H1 (cell line): ENCODE results near the gene FOSL2. TPM values are rescaled to one million over a fixed set of nuclear protein-coding genes. Genes with fewer than 3 reads are reported as not detected.

ENCODE experiments used
- CTCF ChIA-PET: fragments of 300-600 bp; sonication (Branson Sonifier 250); formaldehyde crosslinking; loops from one replicate; lab custom pipeline; 2021; ENCODE audit not compliant: partially characterized antibody; lab: Charles Lee
- POLR2A ChIA-PET: fragments of 300-600 bp; sonication (Branson Sonifier 250); formaldehyde crosslinking; loops from one replicate; lab custom pipeline; 2021; ENCODE audit warnings: inconsistent platforms; ENCODE audit not compliant: partially characterized antibody; lab: Charles Lee
- DNase-seq, 2 experiments: peaks; one replicate each; pipeline versions ENCODE4 v3.0.0 to v3.0.0-alpha.2; 2010 to 2022; ENCODE audit warnings: low spot score in 2 of 2, low read depth in 1 of 2, mixed read lengths in 1 of 2
- FAIRE-seq: peaks from 2 replicates; lab custom pipeline; 2011; peaks lifted over from hg19 to GRCh38; lab: Jason Lieb, UNC
- H2AFZ ChIP-seq: 2 replicates; pipeline ENCODE4 v1.8.1; 2012; ENCODE audit warnings: low read length, inconsistent platforms
- H2AK5ac ChIP-seq: 2 replicates; pipeline ENCODE4 v1.6.1; 2013; ENCODE audit warnings: low read depth, low read length
- H2BK120ac ChIP-seq: replicated peaks from 2 replicates; pipeline ENCODE3; 2013; ENCODE audit warnings: low read depth, low read length, inconsistent platforms
- H2BK12ac ChIP-seq: 2 replicates; pipeline ENCODE4 v1.6.1; 2013; ENCODE audit warnings: low read depth, low read length
- H2BK15ac ChIP-seq: 2 replicates; pipeline ENCODE4 v1.6.1; 2013; ENCODE audit warnings: low read length
- H2BK20ac ChIP-seq: 2 replicates; pipeline ENCODE4 v1.6.1; 2013; ENCODE audit warnings: low read length
- H2BK5ac ChIP-seq: 2 replicates; pipeline ENCODE4 v1.6.1; 2013; ENCODE audit warnings: low read depth, low read length
- H3K14ac ChIP-seq: 2 replicates; pipeline ENCODE4 v1.6.1; 2013; ENCODE audit warnings: inconsistent platforms; ENCODE audit not compliant: insufficient read length
- H3K18ac ChIP-seq: 2 replicates; pipeline ENCODE4 v1.6.1; 2013; ENCODE audit warnings: low read length; ENCODE audit errors: extremely low read depth
- H3K23ac ChIP-seq: 2 replicates; pipeline ENCODE4 v1.6.1; 2013; ENCODE audit warnings: inconsistent platforms; ENCODE audit not compliant: insufficient read length
- H3K23me2 ChIP-seq: 2 replicates; pipeline ENCODE4 v1.6.1; 2013; ENCODE audit warnings: low read depth, low read length
- H3K27ac ChIP-seq: 2 replicates; pipeline ENCODE4 v1.6.1; 2011; ENCODE audit warnings: low read depth, low read length, inconsistent platforms
- H3K27me3 ChIP-seq, 4 experiments: replicated peaks in 1 of 4; 1 replicate in 1 of 4; 2 replicates in 3 of 4; pipeline versions ENCODE4 v1.6.1 to v1.8.1; 2011 to 2013; ENCODE audit warnings: low read length in 3 of 4, mild to moderate bottlenecking in 3 of 4, inconsistent platforms in 2 of 4, mixed read lengths in 2 of 4, moderate library complexity in 1 of 4; ENCODE audit not compliant: control insufficient read depth in 3 of 4, insufficient read depth in 3 of 4; ENCODE audit errors: extremely low read depth in 1 of 4
- H3K36me3 ChIP-seq, 4 experiments: 2 replicates each; pipeline versions ENCODE4 v1.6.1 to v1.8.1; 2011 to 2013; ENCODE audit warnings: mild to moderate bottlenecking in 4 of 4, low read length in 3 of 4, moderate library complexity in 2 of 4, control low read depth in 1 of 4, inconsistent platforms in 1 of 4; ENCODE audit not compliant: insufficient read depth in 4 of 4, control insufficient read depth in 2 of 4
- H3K4ac ChIP-seq: replicated peaks from 2 replicates; pipeline ENCODE3; 2013; ENCODE audit warnings: low read length, low read depth, mixed read lengths, inconsistent platforms; ENCODE audit not compliant: insufficient read length
- H3K4me1 ChIP-seq, 4 experiments: replicated peaks in 1 of 4; 1 replicate in 1 of 4; 2 replicates in 3 of 4; pipeline versions ENCODE4 v1.6.1 to v1.8.1; 2011 to 2013; ENCODE audit warnings: low read length in 3 of 4, inconsistent platforms in 2 of 4, mixed read lengths in 1 of 4; ENCODE audit not compliant: insufficient read depth in 4 of 4, control insufficient read depth in 3 of 4
- H3K4me2 ChIP-seq, 2 experiments: 2 replicates each; pipeline versions ENCODE4 v1.6.1 to v1.8.1; 2011 to 2013; ENCODE audit warnings: low read depth in 2 of 2, low read length in 2 of 2, control low read depth in 1 of 2, inconsistent platforms in 1 of 2, mild to moderate bottlenecking in 1 of 2; ENCODE audit not compliant: insufficient read depth in 1 of 2
- H3K4me3 ChIP-seq, 4 experiments: fragments of 200-600, 300-600 bp in 1 of 4; sonication (generic), shearing (Covaris generic), sonication (Bioruptor Twin) in 1 of 4; 2 replicates each; pipeline versions ENCODE4 v1.5.1 to v1.8.1; 2011 to 2016; ENCODE audit warnings: low read length in 4 of 4, low read depth in 3 of 4, control low read depth in 2 of 4, inconsistent platforms in 2 of 4, mild to moderate bottlenecking in 2 of 4, mixed read lengths in 1 of 4, moderate library complexity in 1 of 4; ENCODE audit not compliant: insufficient read depth in 2 of 4; ENCODE audit errors: extremely low read depth in 1 of 4
- H3K56ac ChIP-seq: replicated peaks from 2 replicates; pipeline ENCODE3; 2013; ENCODE audit warnings: low read depth, mild to moderate bottlenecking, mixed read lengths, low read length, inconsistent platforms; ENCODE audit not compliant: insufficient read length
- H3K79me1 ChIP-seq: 2 replicates; pipeline ENCODE4 v1.6.1; 2013; ENCODE audit warnings: low read depth, low read length, control low read depth
- H3K79me2 ChIP-seq, 2 experiments: 2 replicates each; pipeline versions ENCODE4 v1.6.1 to v1.8.1; 2012 to 2013; ENCODE audit warnings: low read length in 2 of 2, mild to moderate bottlenecking in 2 of 2, inconsistent platforms in 1 of 2; ENCODE audit not compliant: insufficient read depth in 2 of 2, control insufficient read depth in 1 of 2
- H3K9ac ChIP-seq, 4 experiments: replicated peaks in 1 of 4; 1 replicate in 1 of 4; 2 replicates in 3 of 4; pipeline versions ENCODE4 v1.6.1 to v1.8.1; 2011 to 2013; ENCODE audit warnings: low read depth in 3 of 4, low read length in 3 of 4, control low read depth in 2 of 4, mild to moderate bottlenecking in 2 of 4, moderate library complexity in 2 of 4, inconsistent platforms in 1 of 4; ENCODE audit errors: extremely low read depth in 1 of 4
- H3K9me3 ChIP-seq, 2 experiments: 2 replicates each; pipeline versions ENCODE4 v1.6.1 to v1.8.1; 2012 to 2013; ENCODE audit warnings: mild to moderate bottlenecking in 2 of 2, moderate library complexity in 2 of 2, control low read depth in 1 of 2, inconsistent platforms in 1 of 2, low read depth in 1 of 2, low read length in 1 of 2, mixed read lengths in 1 of 2; ENCODE audit not compliant: insufficient read depth in 2 of 2
- H4K20me1 ChIP-seq, 2 experiments: replicated peaks in 1 of 2; 2 replicates each; pipeline versions ENCODE3 to v1.8.1; 2011 to 2013; ENCODE audit warnings: inconsistent platforms in 2 of 2, low read length in 2 of 2, mild to moderate bottlenecking in 1 of 2; ENCODE audit not compliant: insufficient read depth in 2 of 2, control insufficient read depth in 1 of 2
- H4K5ac ChIP-seq: 2 replicates; pipeline ENCODE4 v1.6.1; 2013; ENCODE audit warnings: low read length, low read depth, mixed read lengths, inconsistent platforms; ENCODE audit not compliant: insufficient read length
- H4K8ac ChIP-seq: 2 replicates; pipeline ENCODE4 v1.8.0; 2013; ENCODE audit warnings: mild to moderate bottlenecking, moderate library complexity, low read length, inconsistent platforms; ENCODE audit not compliant: insufficient read depth; ENCODE audit errors: extremely low read depth
- H4K91ac ChIP-seq: replicated peaks from 2 replicates; pipeline ENCODE3; 2013; ENCODE audit warnings: low read length, mixed read lengths, inconsistent platforms; ENCODE audit not compliant: insufficient read length
- BCL11A ChIP-seq, 2 experiments: IDR thresholded peaks; one replicate each; pipeline ENCODE4 v1.6.1; 2011; ENCODE audit warnings: low read depth in 2 of 2, low read length in 2 of 2, mild to moderate bottlenecking in 2 of 2
- CBX8 ChIP-seq: fragments of 300-800, 300-1000 bp; sonication (generic); IDR thresholded peaks from 2 replicates; pipeline ENCODE4 v1.7.1; 2016; ENCODE audit warnings: low read depth, low read length, borderline replicate concordance
- EP300 ChIP-seq, 2 experiments: IDR thresholded peaks; 1 replicate in 1 of 2; 2 replicates in 1 of 2; pipeline ENCODE4 v1.6.1; 2011 to 2012; ENCODE audit warnings: low read depth in 2 of 2, low read length in 2 of 2, mild to moderate bottlenecking in 2 of 2, borderline replicate concordance in 1 of 2, inconsistent platforms in 1 of 2, moderate library complexity in 1 of 2
- KDM4A ChIP-seq: IDR thresholded peaks from one replicate; pipeline ENCODE4 v1.7.1; 2012; ENCODE audit warnings: low read depth, mild to moderate bottlenecking, moderate library complexity, low read length, inconsistent platforms; ENCODE audit not compliant: severe bottlenecking
- NANOG ChIP-seq: IDR thresholded peaks from 2 replicates; pipeline ENCODE4 v1.6.1; 2011; ENCODE audit warnings: low read length, low read depth, mild to moderate bottlenecking, inconsistent platforms; ENCODE audit not compliant: insufficient read depth, poor library complexity, severe bottlenecking
- NRF1 ChIP-seq: IDR thresholded peaks from 2 replicates; pipeline ENCODE4 v1.6.1; 2011; ENCODE audit warnings: mild to moderate bottlenecking, low read depth, low read length, improper control_type of control experiment
- POU5F1 ChIP-seq: IDR thresholded peaks from 2 replicates; pipeline ENCODE4 v1.6.1; 2011; ENCODE audit warnings: low read depth, mild to moderate bottlenecking, low read length, moderate library complexity
- RFX5 ChIP-seq: IDR thresholded peaks from 2 replicates; pipeline ENCODE4 v1.6.1; 2011; ENCODE audit warnings: low read depth, low read length, improper control_type of control experiment, borderline replicate concordance
- SAP30 ChIP-seq: fragments of 300-600 bp; sonication (generic); IDR thresholded peaks from 2 replicates; pipeline ENCODE4 v1.7.1; 2012; ENCODE audit warnings: low read length, moderate library complexity, mild to moderate bottlenecking, inconsistent platforms; ENCODE audit not compliant: insufficient read depth, insufficient replicate concordance
- TEAD4 ChIP-seq: IDR thresholded peaks from 2 replicates; pipeline ENCODE4 v1.6.1; 2012; ENCODE audit warnings: low read depth, low read length, inconsistent platforms, mixed read lengths
- USF2 ChIP-seq: IDR thresholded peaks from 2 replicates; pipeline ENCODE4 v1.6.1; 2011; ENCODE audit warnings: low read length, improper control_type of control experiment
- ZNF274 ChIP-seq: IDR thresholded peaks from 2 replicates; pipeline ENCODE4 v1.7.0; 2012; ENCODE audit warnings: low read length, borderline replicate concordance; ENCODE audit errors: extremely low read depth
- WGBS, 2 experiments: shearing (Covaris generic) in 1 of 2; methylation state at CpG; one replicate each; pipeline versions ENCODE4 v1.1.6 to v1.1.7; 2013 to 2015; ENCODE audit warnings: low lambda C conversion rate in 2 of 2, mixed read lengths in 2 of 2, inconsistent platforms in 1 of 2, low coverage in 1 of 2, missing lambda C conversion rate in 1 of 2; ENCODE audit not compliant: insufficient replicate concordance in 2 of 2, insufficient coverage in 1 of 2, insufficient read length in 1 of 2; ENCODE audit errors: extremely low coverage in 1 of 2, missing lambda C conversion rate in 1 of 2; 5-methylcytosine and 5-hydroxymethylcytosine counted together
- polyA plus RNA-seq, 7 experiments: library from polyadenylated mRNA; depleted of rRNA in 3 of 7; stranded (reverse) in 5 of 7; unstranded in 2 of 7; fragments of >200 nt in 5 of 7; fragments of 200-250 nt in 2 of 7; gene quantifications; 1 replicate in 5 of 7; 2 replicates in 1 of 7; 4 replicates in 1 of 7; pipeline versions ENCODE4 v1.2.1 to v1.2.3, GENCODE V29; 2011 to 2013; ENCODE audit warnings: missing spikeins in 2 of 7, mixed read lengths in 2 of 7
- total RNA-seq: library from RNA; stranded (reverse); fragmentation: NEBNext Ultra II Directional; extraction: Animal tissue kit (Norgen Biotek cat#: 25700); gene quantifications from 2 replicates; pipeline ENCODE4 v1.2.1, GENCODE V29; 2021

Gene FOSL2
- total and polyA plus RNA-seq, 2 of the 8 experiments (the other 6 are each of a cell fraction or from before 2014, with no cell fraction given): 1.5 to 4.5 TPM

DNA sequence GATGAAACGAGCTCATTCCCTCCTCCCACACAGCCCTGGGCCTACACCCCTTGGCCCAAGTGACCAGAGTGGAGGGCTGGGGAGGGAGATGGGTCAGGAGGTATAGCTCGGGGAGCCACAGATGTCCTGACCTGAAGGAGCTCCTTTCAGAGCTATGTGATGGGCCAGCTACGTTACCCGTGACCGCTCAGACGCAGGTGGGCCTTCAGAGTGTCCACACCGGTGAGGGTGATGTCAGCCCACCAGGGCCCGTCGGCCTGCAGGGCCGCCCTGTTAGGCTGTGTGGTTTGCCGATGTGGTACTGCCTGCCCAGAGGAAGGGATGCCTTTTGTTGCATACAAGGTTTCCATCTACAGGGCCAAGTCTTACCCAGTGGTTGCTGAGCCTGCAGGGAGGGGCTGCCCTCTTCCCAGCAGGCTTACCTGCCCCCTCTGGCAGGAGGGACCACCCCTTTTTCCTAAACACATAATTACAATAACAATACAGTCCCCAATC is 41.8 kb upstream of the FOSL2 start:
- Histone ChIP-seq H3K4me1 (peaks cover 0 to 6% (median 2%) of the 10 kb centered on the region in 4 experiments; a peak in 5 of 7 replicates), H3K9me3 (no peaks in the 10 kb centered on the region), H4K20me1 (no peaks in the 10 kb centered on the region), H2BK20ac (no peak overlapping the region), H3K23me2 (no peaks in the 10 kb centered on the region), H4K5ac (no peak overlapping the region), H3K14ac (no peak overlapping the region), H4K91ac (no peak overlapping the region), H3K4me3 (no peak overlapping the region), H3K4ac (no peak overlapping the region), H2BK120ac (no peak overlapping the region), H4K8ac (no peak overlapping the region; the same call in 1 of the 2 replicates), H3K56ac (no peak overlapping the region), H3K9ac (no peak overlapping the region), H3K27ac (no peak overlapping the region), H3K18ac (no peak overlapping the region), H3K79me2 (no peaks in the 10 kb centered on the region), H3K23ac (no peak overlapping the region), H3K4me2 (no peak overlapping the region), H2BK5ac (no peak overlapping the region), H2AK5ac (no peak overlapping the region), H2BK15ac (no peak overlapping the region), H2AFZ (no peak overlapping the region; the same call in 1 of the 2 replicates), H3K79me1 (no peaks in the 10 kb centered on the region), H3K27me3 (no peaks in the 10 kb centered on the region), H3K36me3 (no peaks in the 10 kb centered on the region), H2BK12ac (no peak overlapping the region)
- FAIRE-seq: no peak
- no peak for DNase-seq
- POLR2A ChIA-PET: no interaction called here
- 97% methylated on average over 11 of the region's 11 CpGs; no CpG with 5 or more reads in 1 of the 2 experiments for WGBS, 2 experiments
- CTCF ChIA-PET: interaction anchor here (0.7 to 2.8 kb wide), 4 partner anchors 11 to 41 kb away, joined by 3 to 14 read pairs (median 4); no protein-coding TSS in a partner anchor
- TF ChIP-seq ZNF274 (no peak), POU5F1 (no peak), SAP30 (no peak), EP300 (IDR thresholded peaks at IDR 0.05; ENCODE audit: borderline replicate concordance in 1 of 2, low read depth in 2 of 2, low read length in 2 of 2) (no peak), NANOG (no peak), BCL11A (IDR thresholded peaks at IDR 0.05; ENCODE audit: low read depth in 2 of 2, low read length in 2 of 2) (no peak), RFX5 (no peak), TEAD4 (no peak), NRF1 (no peak), CBX8 (no peak), KDM4A (no peak), USF2 (no peak)
